AG08396 (cell line): ENCODE data around the gene NR2E3.

Source experiments
- DNase-seq: peaks from one replicate; pipeline ENCODE4 v3.0.0; 2012; ENCODE audit warnings: low spot score, mixed read lengths

Gene NR2E3

DNA sequence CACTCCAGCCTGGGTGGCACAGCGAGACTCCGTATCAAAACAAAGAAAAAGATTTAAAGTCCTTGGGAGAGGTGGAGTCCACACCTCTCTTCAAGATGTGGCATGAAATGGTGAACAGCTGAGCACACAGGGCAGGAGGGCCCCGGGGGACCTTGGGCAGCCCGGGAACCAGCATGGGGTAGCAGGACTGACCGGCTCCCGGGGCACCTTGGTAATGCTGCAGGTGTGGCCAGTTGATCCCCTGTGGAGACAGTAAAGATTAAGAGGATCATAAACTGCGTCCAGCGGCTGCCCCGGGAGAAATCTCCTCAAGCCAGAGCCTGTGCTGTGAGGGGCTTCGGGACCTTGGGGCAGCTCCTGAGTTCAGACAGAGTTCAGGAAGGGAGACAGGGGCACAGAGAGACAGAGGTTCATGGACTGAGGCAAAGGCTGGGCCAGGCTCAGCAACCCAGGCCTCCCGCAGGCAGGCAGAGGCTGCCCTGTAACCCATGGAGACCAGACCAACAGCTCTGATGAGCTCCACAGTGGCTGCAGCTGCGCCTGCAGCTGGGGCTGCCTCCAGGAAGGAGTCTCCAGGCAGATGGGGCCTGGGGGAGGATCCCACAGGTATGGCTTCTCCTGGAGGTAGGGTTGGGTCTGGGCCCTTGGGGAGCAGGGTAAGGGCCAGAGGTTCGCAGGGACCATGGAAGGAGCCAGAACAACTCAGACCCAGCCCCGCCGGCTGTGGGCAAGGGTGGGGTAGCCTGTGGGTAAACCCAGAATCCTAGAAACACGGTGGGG is at the start of gene NR2E3:
NR2E3 (plus strand) TSS at position 299 of the 780 bp plus-strand sequence; CDS start at position 489, 190 bp downstream.
- DNase-seq: no peak

DNA sequence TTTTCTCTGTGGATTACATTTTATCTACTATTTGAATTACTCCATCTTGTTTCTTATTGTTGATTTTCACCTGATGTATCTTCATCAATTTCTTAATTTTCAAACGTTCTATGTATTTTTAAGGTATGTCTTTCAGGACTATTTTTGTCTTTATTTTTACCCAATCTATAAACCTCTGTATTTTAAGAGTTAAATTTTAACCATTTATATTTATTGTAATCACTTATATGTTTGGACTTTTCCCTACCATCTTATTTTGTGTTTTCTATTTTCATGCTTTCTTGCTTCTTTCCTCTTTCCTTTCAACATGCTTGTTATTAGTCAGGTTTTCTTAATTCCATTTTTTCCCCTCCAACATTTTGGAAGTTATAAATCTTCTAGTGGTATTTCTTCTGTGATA is 49.5 kb upstream of the NR2E3 start:
- DNase-seq: no peak

GRCh38 chr15:71761649-71762048 is 48.7 kb upstream of the NR2E3 start:
- DNase-seq: peak; percentile 81

DNA sequence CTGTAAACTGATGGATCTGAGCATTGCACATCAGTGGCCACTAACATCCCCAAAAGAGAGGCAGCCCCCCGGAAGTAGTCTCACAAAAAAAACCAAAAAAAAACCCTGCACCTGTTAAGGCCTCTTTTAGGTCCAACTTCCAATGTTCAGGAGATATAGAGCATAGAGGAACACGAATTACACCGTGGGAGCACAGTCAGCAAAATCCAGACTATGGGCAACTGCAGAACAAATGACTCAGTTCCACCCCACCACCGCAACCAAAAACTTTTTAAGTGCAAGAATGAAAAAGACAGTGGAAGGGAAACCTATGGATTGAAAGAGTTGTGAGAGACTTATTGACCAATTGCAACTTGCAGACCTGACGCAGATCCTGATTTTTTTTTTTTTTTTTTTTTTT is 42.2 kb upstream of the NR2E3 start:
- no peak for DNase-seq

- no peak for DNase-seq
These were observed 37.0 kb upstream of the NR2E3 start for GRCh38 chr15:71773206-71773859.

- no peak for DNase-seq
These were observed 34.5 kb upstream of the NR2E3 start for GRCh38 chr15:71775856-71776255.

DNA sequence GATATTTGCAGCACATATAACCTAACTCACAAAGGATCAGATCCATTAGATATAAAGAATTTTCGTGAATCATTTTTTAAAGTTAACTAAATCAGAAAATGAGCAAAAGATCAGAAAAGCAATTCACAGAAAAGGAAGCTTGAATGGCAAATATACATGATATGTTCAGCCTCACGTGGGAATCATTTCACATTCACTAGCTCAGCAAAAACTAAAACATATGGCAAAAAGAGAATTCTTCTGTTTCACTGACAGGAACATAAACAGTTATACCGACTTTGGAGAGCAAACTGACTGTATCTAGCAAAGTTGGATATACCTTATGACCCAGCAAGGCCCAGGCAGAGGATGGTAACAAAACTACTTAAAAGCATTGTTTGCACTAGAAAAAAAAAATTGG is 34.0 kb upstream of the NR2E3 start:
- no peak for DNase-seq

GRCh38 chr15:71777216-71777943 is 33.0 kb upstream of the NR2E3 start:
- DNase-seq: no peak

DNA sequence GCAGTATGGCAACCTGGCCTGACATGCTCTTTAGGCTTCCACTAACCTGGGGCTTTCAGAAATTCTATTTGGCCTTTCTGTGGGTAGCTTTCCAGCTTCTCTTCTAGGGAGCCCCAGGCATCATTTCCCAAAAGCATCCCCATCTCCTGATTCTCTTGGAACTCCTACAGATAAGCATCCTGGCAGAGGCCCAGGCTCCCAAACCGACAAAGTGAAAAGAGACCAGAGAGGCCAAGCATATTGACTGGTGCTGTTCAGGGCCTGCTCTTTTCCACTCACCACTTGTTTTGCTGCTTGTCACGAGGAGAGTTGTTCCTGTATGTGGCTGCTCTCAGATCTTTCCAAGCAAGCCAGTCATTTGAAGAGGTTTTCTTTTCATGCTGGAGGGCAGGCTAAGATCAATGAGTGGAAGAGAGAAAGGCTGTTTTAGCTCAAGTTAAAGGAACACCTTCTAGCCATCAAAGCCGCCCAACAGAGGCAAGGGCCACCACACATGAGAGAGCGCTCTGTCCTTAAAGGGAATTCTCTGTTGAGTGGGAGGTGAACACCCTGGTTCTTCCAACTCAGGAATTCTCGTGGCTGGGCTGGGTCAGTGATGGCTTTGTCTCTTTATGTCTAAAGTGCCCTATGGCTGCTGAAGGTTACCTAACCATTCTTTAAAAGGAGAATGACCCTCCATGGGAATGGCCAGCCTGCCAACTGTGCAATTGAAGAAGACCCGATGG is 31.1 kb upstream of the NR2E3 start:
- DNase-seq: no peak

GRCh38 chr15:71780115-71780976 is 30.0 kb upstream of the NR2E3 start:
- DNase-seq: peak; percentile 63

GRCh38 chr15:71781179-71781964 is 29.0 kb upstream of the NR2E3 start:
- peak; percentile 53 for DNase-seq

GRCh38 chr15:71781965-71782265 is 28.4 kb upstream of the NR2E3 start:
- no peak for DNase-seq

GRCh38 chr15:71782422-71783165 is 27.8 kb upstream of the NR2E3 start:
- DNase-seq: no peak

GRCh38 chr15:71784719-71785118 is 25.6 kb upstream of the NR2E3 start:
- no peak for DNase-seq

GRCh38 chr15:71785996-71786395 is 24.4 kb upstream of the NR2E3 start:
- DNase-seq: no peak

DNA sequence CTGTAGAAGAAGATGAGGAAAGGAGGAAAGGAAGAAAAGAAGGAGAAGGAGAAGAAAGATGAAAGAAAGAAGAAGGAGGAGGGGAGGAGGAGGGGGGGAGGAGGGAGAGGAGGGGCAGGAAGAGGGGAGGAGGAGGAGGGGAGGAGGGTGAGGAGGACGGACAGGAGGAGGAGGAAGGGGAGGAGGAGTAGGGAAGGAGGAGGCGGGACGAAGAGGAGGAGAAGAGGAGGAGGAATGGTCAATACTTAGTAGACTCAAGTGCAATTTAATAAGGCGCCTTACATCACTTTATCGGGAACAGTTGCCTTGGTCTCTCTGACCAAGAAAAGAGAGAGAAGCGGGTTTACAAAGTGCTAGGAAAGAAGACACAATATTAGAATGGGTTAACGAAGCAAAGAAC is 23.7 kb upstream of the NR2E3 start:
- DNase-seq: no peak

DNA sequence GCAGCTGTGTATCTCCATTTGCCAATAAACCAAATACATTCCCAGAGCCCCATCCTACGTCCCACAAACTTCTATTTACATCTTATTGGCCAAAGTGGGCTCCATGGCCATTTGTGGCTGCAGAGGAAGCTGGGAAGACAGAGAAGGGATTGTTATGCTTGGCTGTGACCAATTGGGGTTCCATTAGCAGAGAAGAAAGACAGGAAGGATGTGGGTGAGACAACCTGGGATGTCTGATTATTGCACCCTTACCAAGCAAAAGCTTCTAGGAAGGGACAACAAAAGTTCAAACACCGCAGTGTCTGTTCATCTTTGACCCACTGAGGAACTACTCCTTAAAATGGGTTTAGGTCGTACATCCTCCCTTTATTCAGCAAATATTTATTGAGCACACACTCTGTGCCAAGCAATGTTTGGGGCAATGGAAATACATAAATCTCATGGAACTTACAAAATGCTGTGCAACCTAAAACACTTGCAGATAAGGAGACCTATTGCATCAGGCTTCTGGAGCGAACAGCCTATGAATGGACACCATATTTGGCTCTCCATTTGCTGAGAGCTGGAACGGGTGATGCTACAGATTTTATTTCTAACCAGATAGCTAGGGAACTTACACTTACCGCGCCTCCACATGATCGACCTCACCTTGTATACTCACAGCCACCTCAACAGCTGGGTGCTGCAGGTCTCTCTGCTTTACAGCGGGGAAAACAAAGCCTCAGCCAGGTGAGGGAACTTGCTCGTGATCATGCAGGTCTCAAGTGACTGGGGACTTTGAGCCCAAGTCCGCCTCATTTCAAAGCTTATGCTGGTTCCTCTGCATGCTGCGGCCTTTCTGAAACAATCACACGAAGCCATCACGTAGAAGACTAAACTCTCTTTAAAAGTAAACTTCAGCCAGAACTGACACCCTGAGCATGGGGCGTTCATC is 21.4 kb upstream of the NR2E3 start:
- no peak for DNase-seq

GRCh38 chr15:71789616-71790015 is 20.7 kb upstream of the NR2E3 start:
- DNase-seq: no peak

DNA sequence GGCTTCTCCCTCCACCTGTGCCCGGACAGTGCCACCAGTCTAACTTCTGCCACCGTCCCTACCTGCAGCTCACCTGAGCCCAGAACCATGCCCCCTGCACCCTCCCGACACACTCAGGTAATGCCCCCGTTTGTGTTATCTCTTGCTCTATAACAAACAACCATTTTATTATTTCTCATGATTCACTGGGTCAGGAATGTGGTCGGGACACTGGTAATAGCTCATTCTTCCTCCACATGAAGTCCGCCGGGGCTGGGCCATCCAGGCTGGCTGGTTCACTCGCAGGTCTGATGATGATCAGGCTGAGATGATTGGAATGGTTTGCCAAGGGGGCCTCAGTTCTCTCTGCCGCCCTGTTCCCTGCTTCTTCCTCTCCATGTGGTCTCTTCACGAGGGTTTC is 20.3 kb upstream of the NR2E3 start:
- DNase-seq: no peak
